HG02973 (cell line): ENCODE measurements around the gene SMAGP.
A peak's percentile ranks its signal among the peaks of the same experiment; 100 is the strongest.
"Not testable (repeated sequence)": the region's sequence is repeated elsewhere in the genome, so short reads cannot be mapped to it uniquely, and the experiment has no call there.

Experiments used
- ATAC-seq: cut with Tn5 transposase; IDR thresholded peaks from one replicate; pipeline ENCODE4 v1.9.1; 2021; ENCODE audit warnings: moderate library complexity; ENCODE audit not compliant: unreplicated experiment

SMAGP gene

GRCh38 chr12:51227112-51227511, 43.1 kb downstream of the SMAGP start:
- not testable (repeated sequence) for ATAC-seq

DNA sequence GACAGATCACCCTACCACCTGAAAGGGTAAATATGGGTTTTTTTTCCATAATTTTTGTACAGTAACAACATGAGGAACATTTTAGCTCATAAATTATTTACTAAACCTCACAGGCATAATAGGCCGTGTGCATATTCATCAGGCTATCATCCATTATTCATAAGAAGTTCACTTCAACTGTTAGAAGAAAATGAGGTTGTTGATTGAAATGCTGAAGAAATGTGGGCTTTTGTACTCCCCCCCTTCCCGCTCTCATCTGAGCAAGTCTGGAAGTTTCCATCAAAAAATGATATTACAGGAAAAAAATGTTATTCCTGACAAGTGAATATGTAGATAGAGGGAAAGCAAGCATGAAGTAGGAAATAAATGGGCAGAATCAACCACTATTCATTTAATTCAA, 44.4 kb downstream of the SMAGP start:
- ATAC-seq: no peak

DNA sequence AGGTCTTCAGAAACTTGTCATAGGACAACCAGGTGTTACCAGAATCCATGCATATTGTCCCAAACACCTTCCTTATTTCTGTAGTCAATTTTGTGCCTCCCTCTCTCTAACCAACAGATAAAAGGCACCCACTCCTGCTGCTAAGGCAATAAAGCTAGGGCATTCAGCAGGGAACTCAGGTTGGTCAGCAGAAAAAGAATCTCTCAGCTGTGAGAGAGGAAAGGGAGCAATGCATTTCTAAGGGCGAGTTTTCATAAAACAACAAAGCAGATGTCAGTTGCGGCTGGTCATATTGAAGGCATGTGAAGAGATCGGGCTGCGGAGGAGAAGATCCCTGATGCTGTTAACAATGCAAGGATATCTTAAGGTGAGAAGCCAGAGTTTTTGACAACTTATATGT, 45.0 kb downstream of the SMAGP start:
- no peak for ATAC-seq

- no peak for ATAC-seq
These were observed 45.6 kb downstream of the SMAGP start for GRCh38 chr12:51224625-51225024.

- ATAC-seq: no peak
These were observed 47.8 kb downstream of the SMAGP start for GRCh38 chr12:51222461-51222860.

- ATAC-seq: not testable (repeated sequence)
These were observed 50.4 kb downstream of the SMAGP start for GRCh38 chr12:51219857-51220256.

DNA sequence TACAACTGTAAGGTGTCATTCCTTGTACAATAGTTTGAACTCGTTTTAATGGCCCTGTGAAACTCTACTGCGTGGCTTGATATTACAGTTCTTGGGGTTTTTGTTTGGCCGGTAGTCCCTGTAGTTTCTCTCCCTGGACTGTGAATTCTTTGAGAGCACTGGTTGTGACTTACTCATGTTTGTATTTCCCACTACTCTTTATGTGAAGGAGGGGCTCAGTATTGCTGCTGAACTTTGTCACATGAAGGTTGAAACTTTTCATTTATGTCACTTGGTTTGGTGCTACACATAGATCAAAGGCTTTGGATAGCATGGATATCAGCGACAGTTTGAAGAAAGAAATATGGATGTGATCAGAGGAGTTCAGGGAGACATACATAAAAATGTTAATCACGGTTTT, 50.9 kb downstream of the SMAGP start:
- ATAC-seq: no peak

DNA sequence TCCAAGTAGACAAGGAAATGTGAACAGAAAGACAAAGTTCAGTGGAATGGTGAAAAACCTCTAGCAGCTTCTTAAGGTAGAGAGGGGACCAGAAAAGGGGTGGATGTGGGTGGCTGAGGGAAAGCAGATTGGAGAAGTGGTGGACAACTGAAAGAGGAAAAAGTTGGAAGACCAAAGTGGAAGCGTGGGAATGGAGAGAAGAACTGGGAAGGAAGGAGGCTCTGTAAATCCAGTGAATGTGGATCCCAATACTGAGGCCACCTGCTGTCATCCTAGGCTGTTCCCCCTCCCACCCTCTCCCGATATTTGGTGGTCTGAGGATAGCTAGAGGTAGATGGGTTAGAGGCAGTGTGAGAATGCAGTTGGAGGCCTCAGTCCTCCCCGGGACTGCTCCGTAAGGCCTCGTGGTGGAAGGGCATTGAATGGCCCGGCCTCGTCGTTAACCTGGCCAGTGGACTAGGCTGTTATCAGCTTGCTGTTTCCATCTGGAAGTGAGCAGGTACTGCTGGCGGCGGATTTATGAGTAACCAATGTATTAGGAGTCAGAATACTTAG, 51.5 kb downstream of the SMAGP start:
- no peak for ATAC-seq

- peak; percentile 55 for ATAC-seq
These were observed 52.1 kb downstream of the SMAGP start, which contains the start of gene POU6F1 for GRCh38 chr12:51217968-51218606. Gene POU6F1, minus strand, starts transcription at chr12:51218062. Its CDS starts 11,226 bp downstream, at chr12:51206836.

- no peak for ATAC-seq
These were observed 52.9 kb downstream of the SMAGP start for GRCh38 chr12:51217133-51217967.

DNA sequence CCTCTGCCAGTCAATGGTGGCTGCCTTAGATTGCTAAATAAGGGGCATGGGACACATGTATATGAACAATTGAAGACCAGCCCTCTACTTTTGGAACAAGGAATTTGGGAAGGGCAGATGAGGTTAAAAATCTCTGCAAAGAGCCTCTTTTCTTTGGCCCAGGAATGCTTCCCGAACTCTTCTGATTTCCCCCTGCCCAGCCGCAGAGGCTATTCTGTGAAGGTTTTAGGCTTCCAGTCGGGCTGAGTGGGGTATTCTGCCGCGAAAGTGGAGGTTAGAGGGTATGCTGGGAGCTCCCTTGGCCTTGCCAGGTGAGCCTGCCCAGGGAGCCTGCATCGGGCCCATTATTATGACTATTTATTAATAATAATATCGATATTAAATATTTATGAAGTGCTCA, 53.6 kb downstream of the SMAGP start:
- no peak for ATAC-seq

DNA sequence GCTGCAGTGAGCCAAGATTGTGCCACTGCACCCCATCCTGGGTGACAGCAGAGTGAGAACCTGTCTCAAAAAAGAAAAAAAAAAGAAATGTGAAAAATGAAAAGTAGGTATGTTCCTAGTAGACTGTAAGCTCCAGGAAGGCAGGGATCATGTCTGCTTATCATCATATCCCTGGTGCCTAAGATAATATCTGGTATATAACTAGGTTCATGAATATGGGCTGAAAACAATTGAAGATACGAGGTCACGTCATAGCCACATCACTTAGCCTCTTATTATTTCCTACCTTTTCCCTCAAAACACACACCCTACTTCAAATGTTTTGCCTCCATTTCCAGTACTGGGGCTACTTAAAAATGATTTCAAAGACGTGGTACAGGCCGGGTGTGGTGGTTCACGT, 55.3 kb downstream of the SMAGP start:
- no peak for ATAC-seq

DNA sequence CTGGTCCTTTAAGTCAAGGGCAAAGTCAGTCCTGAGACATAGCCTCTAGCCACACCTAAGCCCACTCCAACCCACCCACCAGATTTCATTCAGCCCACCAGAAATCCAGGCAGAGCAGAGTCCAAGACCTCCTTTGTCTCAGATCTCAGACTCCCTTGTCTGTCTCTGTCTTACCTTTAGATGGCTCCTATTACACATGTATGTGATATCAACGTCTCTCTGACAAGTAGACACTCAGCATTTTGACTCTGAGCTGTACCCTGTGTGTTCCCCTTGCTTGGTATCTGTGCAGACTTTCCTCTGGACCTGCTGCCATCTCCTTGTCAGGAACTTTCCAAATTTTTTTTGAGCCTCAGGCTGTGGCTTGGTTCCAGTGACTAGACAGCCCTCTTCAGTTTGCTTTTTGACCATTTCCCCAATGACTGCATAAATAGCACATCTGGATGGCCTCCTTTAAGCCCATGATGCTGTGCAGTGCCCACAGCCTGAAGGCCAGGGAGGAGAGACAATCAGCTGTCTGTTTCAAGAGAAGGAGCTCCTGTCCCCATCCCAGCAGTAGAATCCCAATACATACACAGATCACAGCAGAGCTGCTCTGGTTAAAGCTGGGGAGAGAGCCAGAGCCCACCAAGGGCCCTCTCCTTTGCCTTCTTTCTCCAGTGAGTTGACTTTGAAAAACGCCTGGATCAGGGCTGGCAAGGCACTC, 59.4 kb downstream of the SMAGP start:
- ATAC-seq: no peak

DNA sequence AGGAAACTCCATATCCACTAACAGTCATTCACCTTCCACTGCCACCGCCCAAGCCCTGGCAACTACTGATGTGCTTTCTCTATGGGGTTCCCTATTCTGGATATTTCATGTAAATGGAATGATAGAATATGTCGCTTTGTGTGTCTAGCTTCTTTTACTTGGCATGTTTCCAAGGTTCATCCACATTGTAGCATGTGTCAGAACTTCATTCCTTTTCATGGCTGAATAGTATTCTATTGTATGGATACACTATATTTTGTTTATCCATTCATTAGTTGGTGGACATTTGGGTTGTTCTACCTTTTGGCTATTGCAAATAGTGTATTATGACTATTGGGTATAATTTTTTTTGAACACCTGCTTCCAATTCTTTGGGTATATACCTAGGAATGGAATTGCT, 61.0 kb downstream of the SMAGP start:
- ATAC-seq: no peak

- ATAC-seq: no peak
These were observed 62.1 kb downstream of the SMAGP start for GRCh38 chr12:51208016-51208660.

- ATAC-seq: no peak
These were observed 64.9 kb downstream of the SMAGP start for GRCh38 chr12:51205350-51205749.

- no peak for ATAC-seq
These were observed 67.5 kb downstream of the SMAGP start for GRCh38 chr12:51202718-51203117.

GRCh38 chr12:51200806-51201205, 69.4 kb downstream of the SMAGP start:
- ATAC-seq: no peak

GRCh38 chr12:51200156-51200555, 70.1 kb downstream of the SMAGP start:
- no peak for ATAC-seq

DNA sequence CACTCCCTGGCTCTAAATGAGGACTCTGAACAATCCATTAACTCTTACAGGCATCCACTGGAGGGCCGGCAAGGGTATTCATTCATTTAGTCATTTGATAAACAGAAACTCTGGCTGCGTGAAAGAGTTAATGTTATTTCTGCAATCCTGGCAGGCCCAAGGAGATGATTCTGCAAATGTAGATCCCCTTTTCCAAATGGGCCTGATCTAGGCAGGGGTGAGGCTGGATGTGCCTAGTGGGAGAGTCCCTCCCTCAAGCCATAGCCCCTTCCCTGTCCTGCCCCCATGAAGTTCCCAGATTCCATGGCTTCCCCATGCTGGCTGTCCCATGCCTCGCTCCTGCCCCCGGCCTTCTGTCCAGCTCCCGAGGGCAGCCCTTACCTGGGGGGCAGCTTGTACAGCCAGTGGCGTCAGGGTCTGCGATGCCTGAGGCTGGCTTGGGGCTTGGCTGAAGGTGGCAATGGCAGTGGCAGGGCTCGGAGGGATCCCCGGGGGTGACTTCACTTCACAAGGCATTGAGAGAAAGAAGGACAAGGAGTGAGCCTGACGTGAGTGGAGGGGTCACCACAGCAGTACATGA, 70.8 kb downstream of the SMAGP start:
- ATAC-seq: no peak
